GM15510 (cell line): ENCODE results near the gene TRIM77.
"Not testable (repeated sequence)": the region's sequence is repeated elsewhere in the genome, so short reads cannot be mapped to it uniquely, and the experiment has no call there.

Source experiments
- POLR2A ChIP-seq: IDR thresholded peaks from 3 replicates; pipeline ENCODE4 v1.6.1; 2011; ENCODE audit warnings: borderline replicate concordance; ENCODE audit not compliant: insufficient read length; ENCODE audit errors: extremely low read depth

Gene TRIM77

GRCh38 chr11:89709999-89710398, at the start of gene TRIM77:
Gene TRIM77, plus strand, starts transcription at chr11:89710299. Its CDS starts 0 bp downstream, at chr11:89710299.
- not testable (repeated sequence) for TF ChIP-seq POLR2A

DNA sequence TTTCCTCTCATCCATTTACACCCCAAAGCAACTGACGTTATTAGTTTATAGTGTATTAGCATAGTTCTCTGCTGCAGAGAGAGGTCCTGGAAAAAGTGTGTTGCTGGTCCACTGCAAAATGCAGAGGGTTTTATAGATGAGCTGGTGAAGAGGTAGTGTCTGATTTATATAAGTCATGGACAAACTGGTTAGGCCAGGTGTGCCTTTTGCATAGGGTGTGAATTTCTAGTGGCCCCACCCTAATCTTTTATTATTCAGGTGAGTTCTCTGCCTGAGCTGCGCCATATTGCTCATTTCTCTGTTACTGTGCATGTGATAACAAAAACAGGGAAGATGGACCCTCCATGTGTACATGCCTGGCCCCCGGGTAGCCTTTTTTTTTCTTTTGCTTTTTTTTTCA, 43.1 kb upstream of the TRIM77 start:
- no peak for TF ChIP-seq POLR2A

GRCh38 chr11:89736566-89736965, 26.5 kb downstream of the TRIM77 start:
- TF ChIP-seq POLR2A: no peak

DNA sequence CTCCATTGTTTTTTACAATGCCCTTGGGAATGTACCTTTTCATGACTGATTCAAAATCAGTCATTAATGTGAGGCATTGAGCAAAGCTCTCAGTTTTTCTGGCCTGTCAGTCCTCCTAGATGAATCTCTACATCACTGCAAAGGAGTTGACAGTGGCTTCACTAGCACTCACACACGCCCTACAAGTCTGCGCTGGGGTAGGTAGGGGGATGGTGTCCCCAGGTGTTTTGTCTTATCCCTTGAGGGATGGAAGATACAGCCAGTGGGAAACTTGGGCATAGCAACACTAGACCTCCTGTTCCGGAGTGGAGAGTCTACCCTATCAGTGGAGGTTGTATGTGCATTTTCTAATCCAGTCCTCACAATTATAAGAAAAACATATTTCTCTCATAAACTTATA, 27.0 kb downstream of the TRIM77 start:
- no peak for TF ChIP-seq POLR2A
